GM19438 (cell line): ENCODE measurements around the gene SBF2.
"Not testable (repeated sequence)": the region's sequence is repeated elsewhere in the genome, so short reads cannot be mapped to it uniquely, and the experiment has no call there.

ENCODE experiments used
- ATAC-seq: cut with Tn5 transposase; IDR thresholded peaks from one replicate; pipeline ENCODE4 v1.9.1; 2021; ENCODE audit warnings: low read depth; ENCODE audit not compliant: unreplicated experiment

SBF2 gene

DNA sequence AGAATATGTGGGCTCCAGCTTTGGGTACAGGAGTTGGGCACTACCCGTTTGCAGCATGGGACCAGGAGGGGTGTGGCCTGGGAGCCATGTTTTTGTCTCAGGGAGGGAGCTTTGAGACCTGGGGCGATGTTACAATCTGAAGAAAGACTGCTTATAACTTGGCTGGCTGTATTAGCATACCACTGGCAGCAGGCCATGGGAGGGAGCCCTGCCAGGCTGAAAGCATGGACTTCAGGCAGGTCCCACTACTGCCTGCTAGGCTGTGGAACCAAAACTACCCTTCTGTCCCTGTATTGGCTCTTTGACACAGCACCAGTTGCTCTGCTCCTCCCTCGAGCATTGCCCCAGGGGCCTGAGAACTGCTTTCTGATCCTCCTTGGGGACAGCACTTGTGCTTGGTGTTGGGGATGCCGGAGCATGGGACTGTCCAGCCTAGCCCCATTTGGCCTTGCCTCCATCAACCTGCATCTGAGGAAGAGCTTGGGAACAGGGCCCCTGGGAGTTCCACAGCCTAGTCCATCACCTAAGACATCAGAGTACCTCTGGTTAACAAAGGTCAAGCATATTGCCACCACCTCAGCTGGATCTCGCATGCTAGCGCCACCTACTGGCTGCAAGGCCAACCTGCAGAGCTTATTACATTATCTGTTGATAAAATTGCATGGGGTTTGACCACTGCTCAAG, 217.4 kb downstream of the SBF2 start:
- ATAC-seq, result no peak

GRCh38 chr11:10075141-10075540, 218.9 kb downstream of the SBF2 start:
- ATAC-seq, result no peak

- no peak for ATAC-seq
These were observed 221.2 kb downstream of the SBF2 start for GRCh38 chr11:10072841-10073240.

GRCh38 chr11:10072142-10072541, 221.9 kb downstream of the SBF2 start:
- ATAC-seq, result no peak

GRCh38 chr11:10067629-10068300, 226.3 kb downstream of the SBF2 start:
- ATAC-seq, result no peak

GRCh38 chr11:10066441-10066840, 227.6 kb downstream of the SBF2 start:
- ATAC-seq, result no peak

DNA sequence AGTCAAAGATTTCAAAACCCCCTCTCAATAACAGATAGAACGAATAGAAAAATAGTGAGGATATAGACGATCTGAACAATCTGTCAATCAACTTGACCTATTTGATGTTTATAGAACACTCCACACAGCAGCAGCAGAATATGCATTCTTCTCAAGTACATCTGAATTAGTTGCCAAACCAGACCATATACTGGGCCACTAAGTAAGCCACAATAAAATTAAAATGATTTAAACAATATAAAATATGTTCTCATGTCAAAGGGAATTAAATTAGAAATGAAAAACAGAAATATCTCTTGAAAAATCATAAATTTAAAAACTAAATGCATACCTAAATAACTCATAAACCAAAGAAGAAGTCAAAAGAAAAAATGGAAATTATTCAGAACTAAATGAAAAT, 229.2 kb downstream of the SBF2 start:
- ATAC-seq, result no peak

DNA sequence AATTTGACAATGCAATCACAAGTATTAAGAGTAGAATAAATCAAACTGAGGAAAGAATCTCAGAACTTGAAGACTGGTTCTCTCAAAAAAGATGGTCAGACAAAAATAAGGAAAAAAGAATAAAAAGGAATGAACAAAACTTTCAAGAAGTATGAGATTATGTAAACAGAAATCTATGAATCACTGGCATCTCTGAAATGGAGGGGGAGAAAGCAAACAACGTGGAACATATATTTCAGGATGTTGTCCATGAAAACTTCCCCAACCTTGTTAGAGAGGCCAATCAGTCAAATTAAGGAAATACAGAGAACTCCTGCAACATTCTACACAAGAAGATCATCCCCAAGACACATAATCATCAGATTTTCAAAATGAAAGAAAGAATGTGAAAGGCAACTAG, 235.7 kb downstream of the SBF2 start:
- ATAC-seq, result no peak

- no peak for ATAC-seq
These were observed 242.0 kb downstream of the SBF2 start for GRCh38 chr11:10051868-10052586.

GRCh38 chr11:10050561-10050960, 243.5 kb downstream of the SBF2 start:
- ATAC-seq, result no peak

GRCh38 chr11:10049756-10050155, 244.3 kb downstream of the SBF2 start:
- ATAC-seq, result no peak

DNA sequence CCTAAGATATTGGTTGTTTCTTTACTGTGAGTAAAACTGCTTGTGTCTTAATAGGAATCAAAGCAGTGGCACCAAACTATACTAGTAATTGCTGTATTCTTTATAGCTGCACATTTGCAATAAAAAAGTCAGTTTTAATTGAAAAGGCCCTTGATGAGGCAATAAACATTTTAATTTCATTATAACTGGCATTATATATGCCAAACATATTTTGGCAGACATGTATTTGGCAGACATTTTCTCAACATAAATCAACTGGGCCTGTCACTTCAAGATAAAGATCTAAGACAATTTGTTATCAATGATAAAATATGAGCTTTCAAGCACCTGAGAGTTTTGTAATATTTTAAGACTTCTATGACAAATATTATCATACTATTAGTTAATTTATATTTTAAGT, 245.7 kb downstream of the SBF2 start:
- no peak for ATAC-seq

DNA sequence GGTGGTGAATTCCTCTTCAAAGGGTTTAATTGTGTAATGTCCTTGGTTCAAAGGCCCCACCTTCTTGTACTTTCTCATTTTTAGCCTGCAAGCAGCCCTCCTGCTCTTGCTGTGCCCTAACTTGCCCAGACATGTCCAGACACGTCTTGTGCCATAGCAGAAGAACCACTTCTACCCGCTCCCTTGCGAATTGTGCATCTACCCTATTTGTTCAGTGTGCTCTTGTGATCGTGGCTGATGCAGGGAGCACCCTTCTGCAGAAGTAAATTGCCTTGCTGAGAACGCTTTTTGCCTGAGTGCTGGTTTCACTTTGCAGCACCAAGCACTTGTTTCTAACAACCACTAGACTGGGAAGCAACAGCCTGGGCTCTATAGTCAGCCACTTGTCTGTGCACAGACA, 249.4 kb downstream of the SBF2 start:
- no peak for ATAC-seq

GRCh38 chr11:10042699-10043098, 251.3 kb downstream of the SBF2 start:
- no peak for ATAC-seq

DNA sequence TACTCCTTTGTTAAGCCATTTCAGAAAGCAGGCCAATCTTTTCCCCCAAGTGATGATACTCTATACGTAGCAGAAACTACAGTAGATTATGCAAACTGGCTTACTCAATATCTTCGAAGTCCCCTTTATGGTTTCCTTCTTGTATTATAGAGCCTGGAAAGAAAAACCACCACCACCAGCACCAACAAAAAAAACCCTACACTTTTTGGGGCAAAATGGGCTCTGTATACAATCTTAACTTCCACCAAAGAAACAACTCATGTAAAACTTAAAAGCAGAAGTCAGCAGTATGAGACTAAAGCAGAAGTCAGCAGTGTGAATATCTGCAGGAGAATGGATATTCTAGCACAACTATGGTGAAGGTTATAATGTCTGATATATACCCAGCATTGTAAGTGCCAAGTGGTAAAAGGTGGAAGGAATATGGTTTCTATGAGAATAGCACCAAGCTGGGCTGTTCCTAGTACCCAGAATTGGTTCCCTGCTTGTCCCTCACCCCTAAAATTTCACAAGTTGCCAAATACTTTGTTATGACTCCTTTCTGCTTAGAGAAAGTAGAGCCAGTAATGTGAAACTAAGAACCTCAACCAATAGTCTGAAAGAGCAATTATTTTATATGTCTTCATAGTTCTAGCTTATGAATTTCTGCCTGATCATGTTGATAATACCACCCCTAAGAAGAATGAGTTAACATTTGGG, 252.1 kb downstream of the SBF2 start:
- ATAC-seq, result no peak

- no peak for ATAC-seq
These were observed 252.7 kb downstream of the SBF2 start for GRCh38 chr11:10041332-10041731.

DNA sequence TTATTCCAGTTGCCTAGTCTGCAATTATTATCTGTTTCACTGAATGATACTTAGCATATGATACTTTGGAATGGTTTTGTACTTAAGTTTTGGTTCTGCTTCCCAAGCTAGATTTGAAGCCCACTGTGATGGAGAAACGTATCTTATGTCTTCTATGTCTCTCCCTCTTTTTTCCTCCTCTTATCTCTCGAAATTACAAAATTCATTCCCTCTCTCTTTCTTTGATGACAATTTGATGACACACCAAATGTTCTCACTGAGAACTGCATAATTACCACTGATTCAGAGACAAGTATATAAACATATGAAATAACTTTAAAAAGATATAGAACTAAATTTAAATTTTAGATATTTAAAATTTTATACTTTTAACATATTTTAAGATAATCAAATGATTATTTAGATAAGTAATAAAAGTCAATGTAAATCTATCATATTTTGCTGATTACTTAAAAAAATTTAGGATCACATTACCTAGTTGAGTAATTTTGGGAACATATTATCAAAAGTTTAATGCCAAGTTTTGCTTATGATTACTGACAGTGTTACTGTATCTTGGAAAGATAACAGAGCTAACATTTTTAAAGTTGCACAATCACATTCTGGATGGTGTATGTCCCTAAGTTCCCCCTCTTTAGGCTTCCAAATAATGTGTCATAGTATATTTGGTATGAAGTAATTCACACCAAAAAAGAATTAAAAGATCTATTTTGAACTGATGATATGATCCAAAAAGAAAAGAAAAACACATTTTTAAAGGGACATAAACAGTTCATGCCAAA, 255.3 kb downstream of the SBF2 start:
- no peak for ATAC-seq

- not testable (repeated sequence) for ATAC-seq
These were observed 258.1 kb downstream of the SBF2 start for GRCh38 chr11:10035932-10036331.

- ATAC-seq, result no peak
These were observed 261.1 kb downstream of the SBF2 start for GRCh38 chr11:10032935-10033334.

GRCh38 chr11:10030122-10030490, 263.9 kb downstream of the SBF2 start:
- no peak for ATAC-seq
